GM12801 (cell line): ENCODE measurements around the gene EFCAB8.

Experiments used
- TF ChIP-seq, protein P1 (sequence below): IDR thresholded peaks from one replicate; pipeline ENCODE4 v1.5.1; 2011; ENCODE audit warnings: control low read depth; ENCODE audit not compliant: insufficient read length; ENCODE audit errors: extremely low read depth

Gene EFCAB8

DNA sequence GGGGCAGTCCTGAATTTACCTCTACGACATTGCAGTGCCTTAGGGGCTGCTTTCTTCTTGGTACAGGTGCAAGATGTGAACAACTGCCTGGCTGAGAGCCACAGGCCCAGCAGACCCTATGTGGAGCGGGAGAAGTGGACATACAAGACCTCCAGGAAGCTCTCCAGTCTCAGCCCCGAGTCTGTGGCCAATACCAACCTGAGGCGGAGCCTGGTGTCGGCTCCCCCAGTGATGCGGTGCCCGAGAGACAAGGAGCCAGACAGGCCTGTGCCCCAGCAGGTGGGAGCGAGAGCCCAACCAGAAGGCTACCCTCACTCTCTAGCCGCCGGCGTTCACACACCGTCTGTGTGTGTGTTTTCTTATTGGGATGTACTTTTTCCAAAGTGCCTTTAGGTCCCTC, 59.6 kb downstream of the EFCAB8 start:
- TF ChIP-seq, protein P1, sequence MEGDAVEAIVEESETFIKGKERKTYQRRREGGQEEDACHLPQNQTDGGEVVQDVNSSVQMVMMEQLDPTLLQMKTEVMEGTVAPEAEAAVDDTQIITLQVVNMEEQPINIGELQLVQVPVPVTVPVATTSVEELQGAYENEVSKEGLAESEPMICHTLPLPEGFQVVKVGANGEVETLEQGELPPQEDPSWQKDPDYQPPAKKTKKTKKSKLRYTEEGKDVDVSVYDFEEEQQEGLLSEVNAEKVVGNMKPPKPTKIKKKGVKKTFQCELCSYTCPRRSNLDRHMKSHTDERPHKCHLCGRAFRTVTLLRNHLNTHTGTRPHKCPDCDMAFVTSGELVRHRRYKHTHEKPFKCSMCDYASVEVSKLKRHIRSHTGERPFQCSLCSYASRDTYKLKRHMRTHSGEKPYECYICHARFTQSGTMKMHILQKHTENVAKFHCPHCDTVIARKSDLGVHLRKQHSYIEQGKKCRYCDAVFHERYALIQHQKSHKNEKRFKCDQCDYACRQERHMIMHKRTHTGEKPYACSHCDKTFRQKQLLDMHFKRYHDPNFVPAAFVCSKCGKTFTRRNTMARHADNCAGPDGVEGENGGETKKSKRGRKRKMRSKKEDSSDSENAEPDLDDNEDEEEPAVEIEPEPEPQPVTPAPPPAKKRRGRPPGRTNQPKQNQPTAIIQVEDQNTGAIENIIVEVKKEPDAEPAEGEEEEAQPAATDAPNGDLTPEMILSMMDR: no peak

DNA sequence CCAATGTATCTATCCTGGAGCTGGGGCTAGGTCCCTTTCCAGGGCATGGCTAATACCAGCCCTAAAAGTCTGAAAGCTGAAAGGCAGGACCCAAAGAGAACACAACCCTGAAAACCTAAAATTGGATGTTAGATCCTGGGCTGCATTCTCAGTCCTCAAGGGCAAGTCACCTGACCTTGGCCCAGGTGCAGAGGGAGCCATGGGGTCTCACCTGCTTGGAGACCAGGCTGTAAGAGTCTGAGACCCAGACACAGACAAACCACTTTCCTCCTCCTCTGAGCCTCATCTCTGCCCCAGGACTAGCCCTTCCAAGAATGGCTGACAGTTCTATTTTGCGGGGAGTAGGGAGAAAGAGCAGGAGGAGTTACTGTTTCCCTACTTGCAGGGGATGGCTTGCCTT, 60.0 kb downstream of the EFCAB8 start:
- TF ChIP-seq, protein P1: no peak

DNA sequence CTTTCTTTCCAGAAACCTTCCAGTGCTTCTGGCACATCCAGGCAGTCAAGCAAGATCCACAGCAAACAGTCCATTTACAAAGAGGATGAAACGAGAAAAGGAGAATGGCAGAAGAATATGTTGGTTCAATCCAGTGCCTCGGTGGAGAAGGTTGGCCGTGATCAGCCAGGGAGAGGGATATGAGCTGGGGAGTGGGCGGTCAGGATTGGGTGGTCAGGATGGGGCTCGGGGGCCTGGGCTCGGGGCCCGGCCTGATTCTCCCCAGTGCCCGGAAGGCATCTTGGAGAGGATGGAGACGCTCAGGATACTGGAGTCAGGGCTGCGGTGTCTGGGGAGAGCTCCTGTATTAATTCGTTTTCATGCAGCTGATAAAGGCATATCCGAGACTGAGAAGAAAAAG, 61.3 kb downstream of the EFCAB8 start:
- TF ChIP-seq, protein P1: no peak

DNA sequence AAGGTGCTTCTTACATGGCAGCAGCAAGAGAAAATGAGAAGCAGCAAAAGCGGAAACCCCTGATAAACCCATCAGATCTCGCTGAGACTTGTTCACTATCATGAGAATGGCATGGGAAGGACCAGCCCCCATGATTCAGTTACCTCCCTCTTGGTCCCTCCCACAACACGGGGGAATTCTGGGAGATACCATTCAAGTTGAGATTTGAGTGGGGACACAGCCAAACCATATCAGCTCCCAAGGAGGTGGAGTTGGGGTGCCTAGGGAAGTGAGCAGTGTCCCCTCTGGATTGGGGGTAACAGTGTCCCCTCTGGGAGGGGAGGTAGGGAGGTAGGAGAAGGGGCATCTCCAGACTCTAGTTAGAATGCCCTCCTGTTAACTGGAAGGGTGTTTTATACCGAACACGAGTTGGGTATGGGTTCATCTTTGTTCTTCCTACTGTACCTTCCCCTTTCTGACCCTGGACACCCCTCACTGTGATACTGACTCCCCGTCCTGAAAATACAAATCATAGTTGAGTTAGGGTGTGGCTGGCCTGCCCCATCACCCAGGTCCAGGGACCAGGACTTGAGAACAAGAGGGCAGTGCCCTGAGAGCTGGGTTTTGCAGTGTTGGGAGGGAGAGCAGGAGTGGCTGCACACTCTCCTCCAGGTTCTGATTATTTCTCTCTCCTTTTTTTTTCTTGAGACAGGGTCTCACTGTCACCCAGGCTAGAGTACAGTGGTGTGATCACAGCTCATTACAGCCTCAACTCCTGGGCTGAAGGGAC, 62.0 kb downstream of the EFCAB8 start:
- TF ChIP-seq, protein P1: no peak

DNA sequence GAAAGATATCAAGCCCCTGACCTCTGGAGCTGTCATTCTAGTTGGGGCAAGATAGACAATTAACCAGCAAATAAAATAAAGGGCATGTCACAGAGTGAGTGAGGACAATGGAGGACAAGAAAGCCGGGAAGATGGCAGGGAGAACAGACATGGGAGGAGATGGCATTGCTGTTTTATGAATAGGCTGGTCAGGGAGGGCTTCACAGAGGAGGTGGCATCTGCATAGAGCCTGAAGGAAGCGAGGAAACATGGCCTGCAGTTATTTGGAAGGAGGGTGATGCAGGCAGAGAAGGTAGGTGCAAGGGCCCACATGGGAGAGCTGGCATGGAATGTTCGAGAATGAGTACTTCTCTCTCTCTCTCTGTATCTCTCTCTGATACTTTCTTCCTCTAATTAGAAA, 63.7 kb downstream of the EFCAB8 start:
- TF ChIP-seq, protein P1: no peak

DNA sequence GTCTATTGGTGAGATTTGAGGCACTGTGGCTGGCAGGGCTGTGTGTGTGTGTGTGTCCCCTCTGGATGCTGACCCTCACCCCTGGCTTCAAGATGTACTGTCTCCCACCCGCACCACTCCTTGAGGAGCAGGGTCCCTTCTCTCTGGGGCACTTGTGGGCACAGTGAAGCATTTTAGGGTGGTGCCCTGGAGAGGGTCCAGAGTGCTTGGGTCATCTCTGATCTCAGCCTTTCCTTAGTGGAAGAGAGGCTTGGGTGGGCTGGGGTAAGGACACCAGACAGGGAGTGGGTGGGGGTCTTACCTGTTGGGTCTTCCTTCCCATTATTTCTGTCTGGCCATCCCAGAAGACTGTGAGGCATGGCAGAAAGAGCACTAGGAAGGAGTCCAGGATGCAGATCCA, 66.1 kb downstream of the EFCAB8 start:
- TF ChIP-seq, protein P1: no peak

DNA sequence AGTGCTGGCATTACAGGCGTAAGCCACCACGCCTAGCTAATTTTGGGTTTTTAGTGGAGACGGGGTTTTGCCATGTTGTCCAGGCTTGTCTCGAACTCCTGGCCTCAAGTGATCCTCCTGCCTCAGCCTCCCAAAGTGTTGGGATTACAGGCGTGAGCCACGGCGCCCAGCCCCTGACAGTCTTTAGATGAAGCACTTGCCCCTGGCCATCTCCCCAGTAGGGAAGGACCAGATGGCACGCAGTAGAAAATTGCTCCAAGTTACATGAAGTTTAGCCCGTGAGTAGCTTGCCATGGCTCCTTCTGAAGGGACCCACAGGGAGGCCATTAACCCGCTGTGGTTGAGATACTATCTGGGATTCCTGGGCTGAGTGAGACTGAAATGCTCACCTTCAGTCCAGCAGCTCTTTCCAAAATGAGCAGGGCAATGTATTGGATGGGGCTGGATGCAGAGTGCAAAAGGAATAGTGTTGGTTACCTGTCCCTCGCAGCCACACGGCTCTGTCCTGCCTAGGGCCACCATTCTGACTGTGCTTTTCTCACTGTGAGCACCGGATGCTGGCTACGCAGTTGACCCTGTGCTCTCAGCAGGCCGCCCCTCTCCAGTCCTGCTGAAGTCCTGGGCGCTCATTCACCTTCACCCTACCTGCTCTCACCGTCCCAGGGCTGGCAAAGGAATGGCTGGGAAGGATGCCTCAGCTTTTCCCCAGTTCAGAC, 66.9 kb downstream of the EFCAB8 start:
- TF ChIP-seq, protein P1: no peak
